Occipital lobe (tissue), 2 donors: ENCODE results near the gene ZFP42. TPM values are rescaled to one million over a fixed set of nuclear protein-coding genes. Genes with fewer than 3 reads are reported as not detected.
"Not testable (repeated sequence)": the region's sequence is repeated elsewhere in the genome, so short reads cannot be mapped to it uniquely, and the experiment has no call there.

Source experiments
- DNase-seq: peaks from one replicate; lab custom pipeline; 2025; lab: John Stamatoyannopoulos, UW
- total RNA-seq: library from RNA; depleted of rRNA; stranded (reverse); fragments of >200 nt; gene quantifications from one replicate; pipeline ENCODE4 v1.2.3, GENCODE V29; 2014

Gene ZFP42
- not detected for total RNA-seq

DNA sequence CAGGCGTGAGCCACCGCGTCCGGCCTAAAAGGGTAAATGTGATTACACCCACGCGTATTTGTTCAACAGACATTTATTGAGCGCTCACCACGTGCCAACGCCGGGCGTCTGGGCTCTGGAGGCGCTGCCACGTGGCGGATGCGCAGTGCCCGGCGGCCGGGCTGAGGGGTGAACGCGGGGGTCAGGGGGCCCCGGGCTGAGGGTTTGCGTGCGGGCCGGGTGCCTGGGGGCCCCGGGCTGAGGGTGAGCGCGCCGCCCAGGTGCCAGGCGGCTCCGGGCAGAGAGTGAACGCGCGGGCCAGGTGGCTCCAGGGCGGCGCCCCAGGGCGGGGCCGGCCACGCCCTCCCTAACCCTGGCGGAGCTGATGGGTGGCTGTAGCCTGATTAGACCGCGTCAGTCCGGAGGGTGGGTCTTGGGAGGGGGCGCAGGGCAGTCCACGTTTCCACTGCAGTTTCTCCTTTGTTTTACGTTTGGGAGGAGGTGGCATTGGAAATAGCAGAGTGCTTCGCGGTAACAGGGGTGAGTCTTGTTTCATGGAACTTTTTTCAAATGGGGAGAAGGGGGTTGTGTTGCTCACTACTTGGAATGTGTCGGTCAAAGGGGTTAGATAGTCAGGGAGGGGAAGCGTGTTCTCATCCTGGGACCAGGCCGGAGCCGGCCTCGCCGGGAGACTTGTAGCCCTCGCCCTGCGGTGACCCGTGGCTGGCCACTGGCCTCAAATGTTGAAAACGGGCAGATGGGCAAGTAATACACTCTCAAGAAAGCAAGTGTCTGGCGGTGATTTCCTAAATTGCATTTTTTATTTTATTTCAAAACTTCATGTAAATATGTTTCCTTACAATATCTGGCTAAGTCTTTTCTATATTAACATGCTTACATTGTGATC, at the start of gene ZFP42:
ZFP42 (plus strand) TSS at position 450 of the 886 bp plus-strand sequence. CDS start 7,037 bp downstream, outside the sequence.
- DNase-seq: no peak

GRCh38 chr4:187961171-187961570, 34.4 kb upstream of the ZFP42 start:
- no peak for DNase-seq

DNA sequence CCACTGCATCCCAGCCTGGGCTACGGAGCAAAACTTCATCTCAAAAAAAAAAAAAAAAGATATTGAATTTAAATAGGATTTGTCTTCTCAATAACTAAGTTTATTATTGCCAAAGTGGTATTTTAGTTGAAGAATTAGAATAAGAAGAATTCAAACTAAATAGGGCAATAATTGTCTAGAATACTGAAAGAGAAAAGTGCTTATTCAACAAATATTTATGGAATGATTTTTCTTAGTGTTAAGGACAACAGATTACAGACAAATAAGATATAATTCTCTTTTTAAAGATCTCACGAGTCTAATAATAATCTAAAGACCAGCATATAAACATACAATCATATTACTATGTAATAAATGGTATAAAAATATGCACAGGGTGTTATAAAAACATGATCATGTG, 33.6 kb upstream of the ZFP42 start:
- no peak for DNase-seq

GRCh38 chr4:187962926-187963325, 32.6 kb upstream of the ZFP42 start:
- no peak for DNase-seq

DNA sequence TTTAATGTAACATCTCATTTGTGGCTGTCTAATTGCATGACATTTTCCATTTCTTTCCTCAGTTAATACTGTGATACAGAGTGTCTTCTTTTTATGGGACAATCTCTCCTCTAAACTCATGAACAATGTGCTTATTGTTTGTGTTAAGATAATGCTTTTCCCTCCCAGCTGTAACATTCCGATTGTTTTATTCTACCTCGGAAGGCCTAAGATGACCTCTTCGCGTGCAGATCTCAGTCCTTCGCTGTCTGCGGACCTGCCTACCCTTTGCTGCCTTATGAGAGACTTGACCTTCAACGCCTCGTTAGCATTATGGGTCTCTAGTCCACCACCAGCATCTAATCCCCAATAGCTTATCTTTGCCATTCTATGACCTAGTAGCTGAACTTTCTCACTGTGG, 29.8 kb upstream of the ZFP42 start:
- DNase-seq: no peak

GRCh38 chr4:187972135-187972534, 23.4 kb upstream of the ZFP42 start:
- DNase-seq: no peak

DNA sequence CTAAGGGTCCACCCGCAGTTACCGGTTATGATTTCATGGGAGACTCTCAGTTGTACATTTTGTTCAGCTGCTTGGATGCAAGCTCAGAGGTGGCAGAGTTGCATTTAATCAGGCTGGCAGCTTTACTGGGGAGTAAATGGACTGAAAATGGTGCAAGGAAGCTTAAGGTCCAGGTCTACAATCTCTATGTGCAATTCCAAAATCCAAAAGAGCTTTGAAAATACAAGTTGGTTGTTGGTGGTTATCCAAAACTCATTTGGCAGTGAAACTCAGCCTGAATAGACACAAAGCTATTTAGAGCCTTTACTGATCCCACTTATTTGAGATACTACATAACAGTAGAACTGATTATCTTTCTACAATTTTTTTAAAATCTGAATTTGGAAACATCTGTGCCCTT, 11.8 kb upstream of the ZFP42 start:
- DNase-seq: no peak

- DNase-seq: no peak
These were observed 2.6 kb upstream of the ZFP42 start for GRCh38 chr4:187992971-187993370.

DNA sequence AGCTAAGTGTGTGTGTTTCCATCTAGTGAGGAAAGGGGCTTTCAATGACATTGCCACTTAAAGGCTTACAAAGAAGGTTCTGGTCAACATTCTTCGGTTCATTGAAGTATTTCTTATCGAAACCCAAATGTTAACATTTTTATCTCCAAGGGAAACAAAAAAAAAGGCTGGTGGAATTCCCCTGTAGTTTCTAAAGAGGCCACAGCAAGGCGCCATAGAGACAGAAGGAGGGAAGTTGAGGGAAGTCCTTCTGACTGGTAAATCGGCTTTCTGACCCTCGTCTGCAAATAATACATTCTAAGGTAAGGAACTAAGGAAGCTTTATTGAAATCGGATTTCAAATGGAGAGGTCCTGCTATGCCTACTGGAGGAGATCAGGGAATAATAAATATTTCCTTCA, 1.7 kb upstream of the ZFP42 start:
- DNase-seq: no peak

- no peak for DNase-seq
These were observed 1.1 kb downstream of the ZFP42 start for GRCh38 chr4:187996502-187997177.

GRCh38 chr4:187997991-187998390, 2.4 kb downstream of the ZFP42 start:
- not testable (repeated sequence) for DNase-seq

- no peak for DNase-seq
These were observed 3.9 kb downstream of the ZFP42 start for GRCh38 chr4:187999406-187999932.

DNA sequence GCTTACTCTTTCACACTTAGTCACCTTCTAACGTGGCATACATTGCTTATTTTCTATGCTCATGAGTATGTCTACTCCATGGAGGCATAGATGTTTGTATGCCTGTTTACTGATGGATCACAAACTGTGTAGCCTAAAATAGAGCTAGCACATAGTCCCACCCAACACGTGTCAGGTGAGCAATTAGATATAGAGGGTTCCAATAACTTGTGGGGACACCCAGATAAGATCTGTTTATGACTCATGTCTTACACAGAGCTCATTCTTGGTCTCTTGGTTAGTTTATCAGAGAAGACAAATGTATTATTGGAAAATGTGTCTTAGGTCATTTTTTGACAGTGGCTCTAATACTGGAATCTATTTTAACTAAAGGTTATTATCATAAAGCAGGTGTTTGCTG, 6.8 kb downstream of the ZFP42 start:
- DNase-seq: no peak

- DNase-seq: no peak
These were observed 7.2 kb downstream of the ZFP42 start for GRCh38 chr4:188002751-188003150.

DNA sequence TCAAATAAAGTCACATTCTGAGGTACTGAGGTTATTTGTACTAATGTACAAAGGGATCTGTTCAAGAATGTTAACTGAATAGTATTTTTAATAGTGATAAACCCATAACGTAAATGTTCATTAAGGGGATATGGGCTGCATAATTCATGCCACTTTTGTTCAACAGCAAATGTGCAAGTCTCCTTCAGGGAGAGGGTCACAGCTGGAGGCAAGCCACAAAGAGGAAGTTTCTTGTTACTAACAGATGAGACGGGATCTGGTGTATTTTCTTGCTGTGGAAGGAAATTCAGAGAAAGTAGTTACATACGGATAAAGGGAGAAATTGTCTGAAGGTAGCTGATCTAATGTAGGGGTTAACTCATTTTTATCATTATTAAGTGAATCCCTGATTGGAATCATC, 10.0 kb downstream of the ZFP42 start:
- no peak for DNase-seq

- DNase-seq: no peak
These were observed 10.8 kb downstream of the ZFP42 start for GRCh38 chr4:188006285-188006848.

DNA sequence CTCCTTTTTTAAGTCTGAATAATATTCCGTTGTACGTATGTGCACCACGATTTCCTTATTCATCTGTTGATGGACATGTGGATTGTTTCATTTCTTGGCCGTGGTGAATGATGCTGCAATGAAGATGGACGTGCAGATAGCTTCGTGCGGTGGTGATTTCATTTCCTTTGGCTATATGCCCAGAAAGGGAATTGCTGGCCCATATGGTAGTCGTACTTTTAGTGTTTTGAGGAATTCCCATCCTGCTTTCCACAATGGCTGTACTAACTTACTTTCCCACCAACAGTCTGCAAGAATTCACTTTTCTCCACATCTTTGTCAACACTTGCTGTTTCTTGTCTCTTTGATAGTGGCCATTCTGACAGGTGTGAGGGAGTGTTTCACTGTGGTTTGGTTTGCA, 12.8 kb downstream of the ZFP42 start:
- DNase-seq: no peak

DNA sequence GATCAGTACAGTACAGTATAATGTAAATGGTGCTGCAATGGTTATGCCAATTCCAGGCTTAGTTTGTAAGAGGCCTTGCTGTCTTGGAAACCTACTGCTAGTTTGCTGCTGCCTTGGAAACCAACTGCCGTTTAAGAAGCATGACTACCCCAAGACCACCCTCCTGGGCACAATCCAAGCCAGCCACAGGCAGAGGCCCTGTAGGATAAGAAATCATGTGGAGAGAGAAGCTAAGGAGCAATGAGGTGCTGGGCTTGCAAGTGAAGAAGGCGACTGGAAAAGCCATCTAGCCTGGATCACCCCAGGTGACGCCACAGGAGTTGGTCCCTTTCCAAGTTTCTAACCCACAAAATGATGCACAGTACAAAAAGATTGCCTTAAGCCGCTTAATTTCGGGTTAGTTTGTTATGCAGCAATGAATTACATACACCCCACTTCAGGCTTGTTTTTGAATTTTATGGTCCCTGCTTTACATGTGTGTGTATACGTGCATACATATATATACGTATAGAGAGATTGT, 16.9 kb downstream of the ZFP42 start:
- no peak for DNase-seq

- DNase-seq: no peak
These were observed 19.7 kb downstream of the ZFP42 start for GRCh38 chr4:188015025-188015940.

DNA sequence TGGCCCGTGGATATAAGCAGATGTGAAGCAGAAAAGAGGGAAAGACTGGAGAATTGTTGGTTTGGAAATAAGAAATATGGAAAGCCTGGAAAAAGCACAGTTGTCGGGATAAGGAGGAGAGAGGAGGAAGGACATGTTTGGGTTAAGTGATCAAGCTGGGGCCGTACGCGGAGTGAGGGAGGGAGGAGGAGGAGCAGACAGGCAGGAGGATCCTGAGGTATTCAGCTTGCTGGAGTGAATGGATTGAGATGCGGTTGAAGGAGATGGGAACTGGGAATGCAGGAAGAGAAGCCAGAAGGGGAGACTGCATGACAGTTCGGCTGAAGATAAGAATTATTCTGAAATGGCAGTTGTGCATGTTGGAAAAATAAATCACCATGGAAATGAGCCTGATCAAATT, 21.2 kb downstream of the ZFP42 start:
- DNase-seq: no peak

DNA sequence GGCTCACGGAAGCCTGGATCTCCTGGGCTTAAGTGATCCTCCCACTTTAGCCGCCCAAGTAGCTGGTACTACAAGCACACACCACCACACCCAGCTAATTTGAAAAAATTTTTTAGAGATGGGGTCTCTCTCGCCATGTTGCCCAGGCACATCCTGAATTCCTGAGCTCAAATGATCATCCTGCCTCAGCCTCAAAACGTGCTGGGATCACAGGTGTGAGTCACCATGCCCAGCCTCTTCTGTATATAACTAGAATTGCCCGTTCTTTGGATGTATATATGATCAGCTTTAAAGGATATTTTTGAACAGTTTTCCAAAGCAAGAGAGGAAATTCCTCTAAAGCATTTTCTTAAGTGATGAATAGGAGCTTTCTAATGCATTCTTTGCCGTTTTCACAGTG, 22.7 kb downstream of the ZFP42 start:
- no peak for DNase-seq
